ENCODE results near the gene SLC16A11. TPM values are rescaled to one million over a fixed set of nuclear protein-coding genes. Genes with fewer than 3 reads are reported as not detected.

SLC16A11 gene
- total and polyA plus RNA-seq, 9 of the 15 experiments (the other 6 are each of a cell fraction or from before 2014, with no cell fraction given): not detected

DNA sequence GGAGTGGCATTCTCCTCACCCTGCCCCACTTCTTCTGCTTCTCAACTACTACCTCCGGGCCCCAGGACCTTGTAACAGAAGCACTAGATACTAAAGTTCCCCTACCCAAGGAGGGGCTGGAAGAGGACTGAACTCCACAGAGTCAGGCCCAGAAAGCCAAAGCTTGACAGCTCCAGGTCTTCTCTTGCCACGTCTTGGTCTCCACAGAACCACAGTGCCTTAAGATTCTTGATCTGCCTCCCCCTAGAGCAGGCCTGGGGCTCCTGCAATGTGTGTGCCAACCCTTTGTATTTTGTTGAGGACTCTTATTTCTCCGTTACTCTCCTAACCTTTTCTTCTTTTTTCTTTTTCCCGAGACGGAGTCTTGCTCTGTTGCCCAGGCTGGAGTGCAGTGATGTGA, 4.1 kb downstream of the SLC16A11 start:
- ChIA-PET POLR2A (no interaction called here), CTCF (ENCODE audit: low intra/inter-chr PET ratio) (no interaction called here)
- WGBS (ENCODE audit: insufficient coverage, low coverage, missing lambda C conversion rate): 80% methylated on average over 3 of the region's 5 CpGs
- H3K9me3 ChIP-seq (replicated peaks; ENCODE audit: control insufficient read depth, insufficient read depth, low read depth, low read length): no peaks in the 10 kb centered on the region
- FAIRE-seq (no peak), DNase-seq (ENCODE audit: extremely low read depth in 1 of 4, low spot score in 3 of 4) (no peak), ATAC-seq (no peak)
- no TSS peak for BruUV-seq (replicated peaks)
- H4K20me1 ChIP-seq (replicated peaks; ENCODE audit: control insufficient read depth, insufficient read depth, low read length): no peaks in the 10 kb centered on the region
- no peaks in the 10 kb centered on the region for H3K36me3 ChIP-seq (ENCODE audit: control insufficient read depth, insufficient read depth, low read length)
- no peak overlapping the region for H3K4me3 ChIP-seq
- H3K79me2 ChIP-seq (ENCODE audit: control insufficient read depth, insufficient read depth, low read length): peaks cover 19% of the 10 kb centered on the region
- no peak overlapping the region for H3K27ac ChIP-seq (ENCODE audit: extremely low read depth, low read depth, low read length)
- H3K9me1 ChIP-seq (ENCODE audit: control insufficient read depth, insufficient read depth, low read length): no peaks in the 10 kb centered on the region
- peaks cover 9 to 43% of the 10 kb centered on the region in 2 experiments; a peak in 4 of 5 replicates for H3K4me1 ChIP-seq (replicated peaks in 1 of 2; ENCODE audit: control insufficient read depth in 2 of 2, insufficient read depth in 2 of 2, low read length in 2 of 2)
- no peak overlapping the region for H2AFZ ChIP-seq (ENCODE audit: low read depth, low read length)
- intact Hi-C loops (cut with micrococcal nuclease) (no loop called here), in situ Hi-C loops (cut with MboI) (loop anchor here (10.0 to 25.0 kb wide), 2 partner anchors 295 to 522 kb away; partner anchors contain the start of genes ACAP1, SENP3 and TNFSF13)
- TF ChIP-seq ZNF143 (CRISPR knock-in tag; IDR thresholded peaks at IDR 0.05): no peak
- TF ChIP-seq, protein P1, sequence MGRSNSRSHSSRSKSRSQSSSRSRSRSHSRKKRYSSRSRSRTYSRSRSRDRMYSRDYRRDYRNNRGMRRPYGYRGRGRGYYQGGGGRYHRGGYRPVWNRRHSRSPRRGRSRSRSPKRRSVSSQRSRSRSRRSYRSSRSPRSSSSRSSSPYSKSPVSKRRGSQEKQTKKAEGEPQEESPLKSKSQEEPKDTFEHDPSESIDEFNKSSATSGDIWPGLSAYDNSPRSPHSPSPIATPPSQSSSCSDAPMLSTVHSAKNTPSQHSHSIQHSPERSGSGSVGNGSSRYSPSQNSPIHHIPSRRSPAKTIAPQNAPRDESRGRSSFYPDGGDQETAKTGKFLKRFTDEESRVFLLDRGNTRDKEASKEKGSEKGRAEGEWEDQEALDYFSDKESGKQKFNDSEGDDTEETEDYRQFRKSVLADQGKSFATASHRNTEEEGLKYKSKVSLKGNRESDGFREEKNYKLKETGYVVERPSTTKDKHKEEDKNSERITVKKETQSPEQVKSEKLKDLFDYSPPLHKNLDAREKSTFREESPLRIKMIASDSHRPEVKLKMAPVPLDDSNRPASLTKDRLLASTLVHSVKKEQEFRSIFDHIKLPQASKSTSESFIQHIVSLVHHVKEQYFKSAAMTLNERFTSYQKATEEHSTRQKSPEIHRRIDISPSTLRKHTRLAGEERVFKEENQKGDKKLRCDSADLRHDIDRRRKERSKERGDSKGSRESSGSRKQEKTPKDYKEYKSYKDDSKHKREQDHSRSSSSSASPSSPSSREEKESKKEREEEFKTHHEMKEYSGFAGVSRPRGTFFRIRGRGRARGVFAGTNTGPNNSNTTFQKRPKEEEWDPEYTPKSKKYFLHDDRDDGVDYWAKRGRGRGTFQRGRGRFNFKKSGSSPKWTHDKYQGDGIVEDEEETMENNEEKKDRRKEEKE (IDR thresholded peaks at IDR 0.05; ENCODE audit: borderline replicate concordance in 1 of 2, control insufficient read depth in 1 of 2, low read depth in 2 of 2, low read length in 1 of 2): no peak
- no peak for TF ChIP-seq ETV6 (IDR thresholded peaks at IDR 0.05; ENCODE audit: borderline replicate concordance in 1 of 2, low read depth in 2 of 2, low read length in 1 of 2)
- TF ChIP-seq ETV6 (CRISPR knock-in tag; IDR thresholded peaks at IDR 0.05; ENCODE audit: borderline replicate concordance): no peak
- TF ChIP-seq BHLHE40 (IDR thresholded peaks at IDR 0.05; ENCODE audit: low read length): no peak
- TF ChIP-seq, protein P2, sequence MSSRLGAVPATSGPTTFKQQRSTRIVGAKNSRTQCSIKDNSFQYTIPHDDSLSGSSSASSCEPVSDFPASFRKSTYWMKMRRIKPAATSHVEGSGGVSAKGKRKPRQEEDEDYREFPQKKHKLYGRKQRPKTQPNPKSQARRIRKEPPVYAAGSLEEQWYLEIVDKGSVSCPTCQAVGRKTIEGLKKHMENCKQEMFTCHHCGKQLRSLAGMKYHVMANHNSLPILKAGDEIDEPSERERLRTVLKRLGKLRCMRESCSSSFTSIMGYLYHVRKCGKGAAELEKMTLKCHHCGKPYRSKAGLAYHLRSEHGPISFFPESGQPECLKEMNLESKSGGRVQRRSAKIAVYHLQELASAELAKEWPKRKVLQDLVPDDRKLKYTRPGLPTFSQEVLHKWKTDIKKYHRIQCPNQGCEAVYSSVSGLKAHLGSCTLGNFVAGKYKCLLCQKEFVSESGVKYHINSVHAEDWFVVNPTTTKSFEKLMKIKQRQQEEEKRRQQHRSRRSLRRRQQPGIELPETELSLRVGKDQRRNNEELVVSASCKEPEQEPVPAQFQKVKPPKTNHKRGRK (tag; IDR thresholded peaks at IDR 0.05): no peak
- TF ChIP-seq RAD51 (IDR thresholded peaks at IDR 0.05; ENCODE audit: borderline replicate concordance, low read depth): no peak
- no peak for TF ChIP-seq SAP30 (IDR thresholded peaks at IDR 0.05; ENCODE audit: borderline replicate concordance, insufficient read depth, low read depth, low read length, poor library complexity, severe bottlenecking)
- no peak for TF ChIP-seq PHF20 (IDR thresholded peaks at IDR 0.05; ENCODE audit: partially characterized antibody)
- TF ChIP-seq TAF7 (tag; IDR thresholded peaks at IDR 0.05): no peak
- no peak for TF ChIP-seq NCOR1 (IDR thresholded peaks at IDR 0.05)
- no peak for TF ChIP-seq RNF2 (IDR thresholded peaks at IDR 0.05)
- no peak for TF ChIP-seq ZNF766 (CRISPR knock-in tag; conservative IDR thresholded peaks at IDR 0.05)
- TF ChIP-seq PURB (CRISPR knock-in tag; IDR thresholded peaks at IDR 0.05; ENCODE audit: low read depth): no peak
- TF ChIP-seq NFE2 (IDR thresholded peaks at IDR 0.05; ENCODE audit: low read depth): no peak
- no peak for TF ChIP-seq EGR1 (conservative IDR thresholded peaks at IDR 0.05)
- no peak overlapping the region for H3K4me2 ChIP-seq (ENCODE audit: insufficient read depth, low read length)
- no peaks in the 10 kb centered on the region for H3K27me3 ChIP-seq (ENCODE audit: control insufficient read depth in 2 of 2, insufficient read depth in 2 of 2, low read length in 2 of 2)
- no peak overlapping the region for H3K9ac ChIP-seq (ENCODE audit: insufficient read depth in 1 of 2, low read depth in 2 of 2, low read length in 2 of 2)
